Activated CD8-positive, alpha-beta memory T cell treated with anti-CD3 and anti-CD28 coated beads for 48 hours (primary cell): ENCODE results near the gene FGF12.

ENCODE experiments used
- DNase-seq, 3 experiments: peaks; one replicate each; pipeline ENCODE4 v3.0.0-alpha.2; 2020; ENCODE audit warnings: low read depth in 2 of 3, low spot score in 2 of 3

The FGF12 gene

GRCh38 chr3:192128922-192129321, 598.4 kb downstream of the FGF12 start:
- no peak for DNase-seq

DNA sequence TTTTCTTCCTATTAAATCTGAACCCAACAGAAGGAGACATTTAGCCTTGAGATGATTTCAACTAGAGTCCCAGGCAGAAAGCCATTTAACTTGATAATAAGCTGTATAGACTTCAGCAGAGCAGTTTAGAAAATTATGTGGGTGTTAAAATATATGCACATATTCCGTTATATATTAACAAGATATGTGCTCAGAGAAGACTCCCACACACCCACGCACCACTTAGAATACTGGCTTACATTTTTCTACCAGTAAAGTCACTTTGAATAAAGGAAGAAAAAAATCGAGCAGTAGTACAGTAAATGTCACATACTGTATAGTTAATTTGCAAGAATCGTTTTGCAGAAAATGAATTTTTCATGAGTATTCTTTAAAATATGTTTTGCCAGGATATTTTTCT, 599.3 kb downstream of the FGF12 start:
- DNase-seq, result no peak

GRCh38 chr3:192122832-192123594, 604.3 kb downstream of the FGF12 start:
- DNase-seq, result no peak

DNA sequence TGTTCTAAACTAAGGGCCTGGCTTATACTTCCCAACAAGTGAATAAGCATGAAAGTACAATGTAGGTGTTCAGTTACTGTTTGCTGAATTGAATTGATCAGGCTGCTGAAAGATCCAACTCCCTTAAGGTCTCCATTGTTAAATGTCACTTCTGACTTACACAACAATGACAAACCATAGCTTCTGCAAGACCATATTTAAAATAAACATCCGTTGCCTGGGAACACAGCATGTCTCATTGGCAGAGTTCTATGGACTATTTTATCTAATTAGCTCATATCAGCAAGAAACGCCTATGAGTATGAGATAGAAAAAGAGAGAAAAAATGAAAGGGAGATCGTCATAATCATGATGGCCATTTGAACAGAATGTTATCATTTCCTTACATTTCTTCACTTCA, 605.4 kb downstream of the FGF12 start:
- DNase-seq, result no peak

- no peak for DNase-seq
These were observed 618.5 kb downstream of the FGF12 start for GRCh38 chr3:192108820-192109219.

DNA sequence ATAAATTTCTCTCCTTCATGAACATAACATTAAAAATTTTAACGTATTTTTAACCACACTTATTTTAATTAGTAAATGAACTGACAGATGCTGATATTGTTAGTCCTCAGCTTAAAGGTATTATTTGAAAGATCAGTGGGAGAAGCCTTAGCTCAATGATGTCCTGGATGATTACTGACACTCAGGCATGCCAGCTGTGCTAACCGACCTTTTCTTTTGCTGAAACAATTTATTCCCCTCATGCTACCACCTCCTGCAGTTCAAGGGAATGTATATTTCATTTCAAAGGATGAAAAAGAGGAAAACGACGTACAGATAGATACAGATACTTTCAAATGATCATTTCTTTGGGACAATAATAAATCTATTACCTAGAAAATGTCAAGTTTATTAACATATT, 620.8 kb downstream of the FGF12 start:
- no peak for DNase-seq

GRCh38 chr3:192092388-192093005, 634.8 kb downstream of the FGF12 start:
- no peak for DNase-seq

DNA sequence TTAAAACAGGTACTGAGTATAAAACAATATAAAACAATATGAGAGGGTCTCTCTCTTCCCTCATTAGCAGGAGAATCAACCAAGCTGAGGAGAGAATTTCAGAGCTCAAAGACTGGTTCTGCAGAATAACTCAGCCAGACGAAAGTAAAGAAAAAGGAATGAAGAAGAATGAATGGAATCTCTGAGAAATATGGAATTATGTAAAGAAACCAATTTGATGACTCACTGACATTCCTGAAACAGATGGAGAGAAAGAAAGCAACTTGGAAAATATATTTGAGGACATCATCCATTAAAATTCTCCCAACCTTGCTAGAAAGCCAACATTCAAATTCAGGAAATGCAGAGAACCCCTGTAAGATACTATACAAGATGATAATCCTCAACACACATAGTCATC, 635.5 kb downstream of the FGF12 start:
- no peak for DNase-seq

- no peak for DNase-seq
These were observed 636.8 kb downstream of the FGF12 start for GRCh38 chr3:192090586-192090985.
